ENCODE data around the gene LOXL3.

The LOXL3 gene

GRCh38 chr2:74551942-74552913 is 1.5 kb downstream of the LOXL3 start:
- no peak for DNase-seq (ENCODE audit: low read depth in 1 of 2, low spot score in 1 of 2)

- DNase-seq (ENCODE audit: low read depth in 1 of 2, low spot score in 1 of 2) = no peak
Observed at GRCh38 chr2:74551530-74551929, 2.2 kb downstream of the LOXL3 start.

- DNase-seq (ENCODE audit: low read depth in 1 of 2, low spot score in 1 of 2) = no peak
Observed at GRCh38 chr2:74550231-74550630, 3.5 kb downstream of the LOXL3 start.

- DNase-seq (ENCODE audit: low read depth in 1 of 2, low spot score in 1 of 2) = no peak
Observed at GRCh38 chr2:74548900-74549826, 4.6 kb downstream of the LOXL3 start.

GRCh38 chr2:74548285-74548899 is 5.3 kb downstream of the LOXL3 start:
- no peak for DNase-seq (ENCODE audit: low read depth in 1 of 2, low spot score in 1 of 2)

- no peak for DNase-seq (ENCODE audit: low read depth in 1 of 2, low spot score in 1 of 2)
Observed at GRCh38 chr2:74546004-74546403, 7.7 kb downstream of the LOXL3 start.

- DNase-seq (ENCODE audit: low read depth in 1 of 2, low spot score in 1 of 2) = no peak
Observed at GRCh38 chr2:74544634-74545033, 9.1 kb downstream of the LOXL3 start.

- DNase-seq (ENCODE audit: low read depth in 1 of 2, low spot score in 1 of 2) = no peak
Observed at GRCh38 chr2:74542978-74543377, 10.8 kb downstream of the LOXL3 start.

- no peak for DNase-seq (ENCODE audit: low read depth in 1 of 2, low spot score in 1 of 2)
Observed at GRCh38 chr2:74540291-74540690, 13.5 kb downstream of the LOXL3 start.

- no peak for DNase-seq (ENCODE audit: low read depth in 1 of 2, low spot score in 1 of 2)
Observed at GRCh38 chr2:74538881-74539339, 14.8 kb downstream of the LOXL3 start.

GRCh38 chr2:74537140-74537539 is 16.6 kb downstream of the LOXL3 start:
- no peak for DNase-seq (ENCODE audit: low read depth in 1 of 2, low spot score in 1 of 2)

- no peak for DNase-seq (ENCODE audit: low read depth in 1 of 2, low spot score in 1 of 2)
Observed at GRCh38 chr2:74536166-74536950, 17.4 kb downstream of the LOXL3 start.

- DNase-seq (ENCODE audit: low read depth in 1 of 2, low spot score in 1 of 2) = no peak
Observed at GRCh38 chr2:74535440-74535965, 18.2 kb downstream of the LOXL3 start.

GRCh38 chr2:74534411-74534810 is 19.3 kb downstream of the LOXL3 start:
- DNase-seq (ENCODE audit: low read depth in 1 of 2, low spot score in 1 of 2) = no peak

GRCh38 chr2:74533464-74533863 is 20.3 kb downstream of the LOXL3 start:
- no peak for DNase-seq (ENCODE audit: low read depth in 1 of 2, low spot score in 1 of 2)

GRCh38 chr2:74532222-74532621 is 21.5 kb downstream of the LOXL3 start:
- DNase-seq (ENCODE audit: low read depth in 1 of 2, low spot score in 1 of 2) = no peak

GRCh38 chr2:74531666-74532065 is 22.1 kb downstream of the LOXL3 start:
- DNase-seq (ENCODE audit: low read depth in 1 of 2, low spot score in 1 of 2) = no peak

- no peak for DNase-seq (ENCODE audit: low read depth in 1 of 2, low spot score in 1 of 2)
Observed at GRCh38 chr2:74530239-74531187, 23.2 kb downstream of the LOXL3 start.
